Ishikawa (cell line): ENCODE results near the gene MARCHF10.

ENCODE experiments used
- CEBPB ChIP-seq: IDR thresholded peaks from 2 replicates; pipeline ENCODE4 v1.6.1; 2012
- CREB1 ChIP-seq: IDR thresholded peaks from 2 replicates; pipeline ENCODE4 v1.6.1; 2012; ENCODE audit warnings: low read depth
- EGR1 ChIP-seq: IDR thresholded peaks from 2 replicates; pipeline ENCODE4 v1.6.1; 2012
- EP300 ChIP-seq: IDR thresholded peaks from 2 replicates; pipeline ENCODE4 v1.6.1; 2012; ENCODE audit warnings: borderline replicate concordance
- FOXM1 ChIP-seq: IDR thresholded peaks from 2 replicates; pipeline ENCODE4 v1.6.1; 2012; ENCODE audit warnings: low read depth, borderline replicate concordance
- NFIC ChIP-seq: IDR thresholded peaks from 2 replicates; pipeline ENCODE4 v1.6.1; 2012
- RAD21 ChIP-seq: IDR thresholded peaks from 2 replicates; pipeline ENCODE4 v1.6.1; 2012; ENCODE audit warnings: low read depth
- TAF1 ChIP-seq: IDR thresholded peaks from 2 replicates; pipeline ENCODE4 v1.6.1; 2012; ENCODE audit warnings: low read depth, mild to moderate bottlenecking
- TCF12 ChIP-seq: IDR thresholded peaks from 2 replicates; pipeline ENCODE4 v1.6.1; 2012; ENCODE audit warnings: low read depth
- TEAD4 ChIP-seq: IDR thresholded peaks from 2 replicates; pipeline ENCODE4 v1.6.1; 2012
- YY1 ChIP-seq: IDR thresholded peaks from 2 replicates; pipeline ENCODE4 v1.6.1; 2012; ENCODE audit warnings: low read depth
- ZBTB7A ChIP-seq: IDR thresholded peaks from 2 replicates; pipeline ENCODE4 v1.6.1; 2012; ENCODE audit warnings: low read depth
- TF ChIP-seq, protein P1 (sequence below): IDR thresholded peaks from 2 replicates; pipeline ENCODE4 v1.6.1; 2012
- TF ChIP-seq, protein P2 (sequence below): IDR thresholded peaks from 2 replicates; pipeline ENCODE4 v1.6.1; 2012
- TF ChIP-seq, protein P3 (sequence below): IDR thresholded peaks from 2 replicates; pipeline ENCODE4 v1.6.1; 2012; ENCODE audit warnings: low read depth, mild to moderate bottlenecking

The MARCHF10 gene

DNA sequence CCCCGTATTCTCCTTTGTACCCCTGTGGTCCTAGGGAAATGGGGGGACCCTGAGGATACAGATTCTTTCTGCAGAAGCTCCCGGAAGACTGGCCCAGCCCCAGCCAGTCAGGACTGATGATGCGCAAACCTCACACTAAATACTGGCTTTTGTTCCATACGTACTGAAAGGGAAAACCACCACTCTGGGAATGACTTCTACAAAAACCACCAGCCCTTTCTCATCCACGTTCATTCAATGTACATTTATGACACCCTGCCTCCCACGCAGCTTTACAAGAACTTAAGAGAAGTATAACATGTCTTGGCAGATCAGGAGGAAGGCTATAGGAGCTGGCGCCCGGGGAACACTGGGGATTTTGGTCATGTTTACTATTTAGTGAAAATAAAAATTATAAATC is 70.6 kb downstream of the MARCHF10 start:
- TF ChIP-seq FOXM1 (no peak), TAF1 (no peak), TCF12 (no peak), EGR1 (no peak), EP300 (no peak), CREB1 (no peak), RAD21 (no peak), NFIC (no peak), TEAD4 (no peak), ZBTB7A (no peak)
- TF ChIP-seq, protein P1, sequence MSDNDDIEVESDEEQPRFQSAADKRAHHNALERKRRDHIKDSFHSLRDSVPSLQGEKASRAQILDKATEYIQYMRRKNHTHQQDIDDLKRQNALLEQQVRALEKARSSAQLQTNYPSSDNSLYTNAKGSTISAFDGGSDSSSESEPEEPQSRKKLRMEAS = no peak
- TF ChIP-seq, protein P2, sequence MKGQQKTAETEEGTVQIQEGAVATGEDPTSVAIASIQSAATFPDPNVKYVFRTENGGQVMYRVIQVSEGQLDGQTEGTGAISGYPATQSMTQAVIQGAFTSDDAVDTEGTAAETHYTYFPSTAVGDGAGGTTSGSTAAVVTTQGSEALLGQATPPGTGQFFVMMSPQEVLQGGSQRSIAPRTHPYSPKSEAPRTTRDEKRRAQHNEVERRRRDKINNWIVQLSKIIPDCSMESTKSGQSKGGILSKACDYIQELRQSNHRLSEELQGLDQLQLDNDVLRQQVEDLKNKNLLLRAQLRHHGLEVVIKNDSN = no peak
- TF ChIP-seq, protein P3, sequence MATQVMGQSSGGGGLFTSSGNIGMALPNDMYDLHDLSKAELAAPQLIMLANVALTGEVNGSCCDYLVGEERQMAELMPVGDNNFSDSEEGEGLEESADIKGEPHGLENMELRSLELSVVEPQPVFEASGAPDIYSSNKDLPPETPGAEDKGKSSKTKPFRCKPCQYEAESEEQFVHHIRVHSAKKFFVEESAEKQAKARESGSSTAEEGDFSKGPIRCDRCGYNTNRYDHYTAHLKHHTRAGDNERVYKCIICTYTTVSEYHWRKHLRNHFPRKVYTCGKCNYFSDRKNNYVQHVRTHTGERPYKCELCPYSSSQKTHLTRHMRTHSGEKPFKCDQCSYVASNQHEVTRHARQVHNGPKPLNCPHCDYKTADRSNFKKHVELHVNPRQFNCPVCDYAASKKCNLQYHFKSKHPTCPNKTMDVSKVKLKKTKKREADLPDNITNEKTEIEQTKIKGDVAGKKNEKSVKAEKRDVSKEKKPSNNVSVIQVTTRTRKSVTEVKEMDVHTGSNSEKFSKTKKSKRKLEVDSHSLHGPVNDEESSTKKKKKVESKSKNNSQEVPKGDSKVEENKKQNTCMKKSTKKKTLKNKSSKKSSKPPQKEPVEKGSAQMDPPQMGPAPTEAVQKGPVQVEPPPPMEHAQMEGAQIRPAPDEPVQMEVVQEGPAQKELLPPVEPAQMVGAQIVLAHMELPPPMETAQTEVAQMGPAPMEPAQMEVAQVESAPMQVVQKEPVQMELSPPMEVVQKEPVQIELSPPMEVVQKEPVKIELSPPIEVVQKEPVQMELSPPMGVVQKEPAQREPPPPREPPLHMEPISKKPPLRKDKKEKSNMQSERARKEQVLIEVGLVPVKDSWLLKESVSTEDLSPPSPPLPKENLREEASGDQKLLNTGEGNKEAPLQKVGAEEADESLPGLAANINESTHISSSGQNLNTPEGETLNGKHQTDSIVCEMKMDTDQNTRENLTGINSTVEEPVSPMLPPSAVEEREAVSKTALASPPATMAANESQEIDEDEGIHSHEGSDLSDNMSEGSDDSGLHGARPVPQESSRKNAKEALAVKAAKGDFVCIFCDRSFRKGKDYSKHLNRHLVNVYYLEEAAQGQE = no peak

DNA sequence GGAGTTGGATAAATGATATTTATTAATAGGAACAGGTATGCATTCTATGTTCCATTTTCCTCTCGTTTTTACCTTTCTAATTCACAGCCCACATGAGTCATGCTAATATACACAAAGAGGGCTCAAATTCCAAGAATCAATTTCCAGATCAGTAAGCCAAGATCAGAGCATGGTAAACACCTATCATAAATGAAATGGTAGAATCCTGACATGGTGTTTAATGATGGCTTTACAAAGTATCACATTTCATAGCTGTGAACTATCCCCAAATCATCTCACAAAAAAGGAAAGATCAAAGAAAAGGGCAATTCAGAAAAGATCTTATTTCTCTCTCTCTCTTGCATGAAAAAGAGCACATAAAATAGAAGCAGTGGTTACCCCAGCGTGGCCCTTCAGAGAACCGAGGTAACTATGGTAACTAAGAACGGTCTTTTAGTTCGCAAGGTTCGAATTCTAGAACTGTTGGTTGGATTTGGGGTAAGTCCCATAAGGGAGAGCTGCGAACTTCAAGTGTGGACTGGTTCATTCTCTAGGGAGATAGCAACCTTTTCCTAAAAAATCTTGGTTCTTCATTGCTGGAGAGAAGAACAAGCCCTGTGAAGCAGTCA is 73.0 kb downstream of the MARCHF10 start:
- TF ChIP-seq YY1 = no peak
- no peak for TF ChIP-seq FOXM1
- no peak for TF ChIP-seq TAF1
- TF ChIP-seq, protein P1 = no peak
- no peak for TF ChIP-seq TEAD4

DNA sequence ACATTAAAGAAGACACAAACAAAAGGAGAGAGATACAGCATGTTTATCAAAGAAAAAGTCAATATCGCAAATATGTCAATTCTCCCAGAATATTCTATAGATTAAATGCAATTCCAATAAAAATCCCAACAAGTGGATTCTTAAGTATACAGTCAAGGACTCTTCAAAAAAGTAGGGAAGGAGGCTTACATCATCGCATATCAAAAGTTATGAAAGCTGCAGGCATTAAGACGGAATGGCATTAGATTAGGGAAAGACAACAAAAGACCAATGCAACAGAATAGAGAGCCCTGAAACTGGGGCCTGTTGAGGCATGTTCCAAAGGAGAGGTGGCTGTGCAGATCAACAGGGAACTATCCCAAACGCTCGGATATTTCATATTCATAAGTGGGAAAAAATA is 76.0 kb downstream of the MARCHF10 start:
- TF ChIP-seq TCF12 (no peak), FOXM1 (no peak), RAD21 (no peak), CREB1 (no peak), YY1 (no peak), TEAD4 (no peak), CEBPB (no peak), ZBTB7A (no peak), EGR1 (no peak), TAF1 (no peak), NFIC (no peak), EP300 (no peak)
- TF ChIP-seq, protein P2 = no peak
- TF ChIP-seq, protein P1 = no peak
- TF ChIP-seq, protein P3 = no peak

DNA sequence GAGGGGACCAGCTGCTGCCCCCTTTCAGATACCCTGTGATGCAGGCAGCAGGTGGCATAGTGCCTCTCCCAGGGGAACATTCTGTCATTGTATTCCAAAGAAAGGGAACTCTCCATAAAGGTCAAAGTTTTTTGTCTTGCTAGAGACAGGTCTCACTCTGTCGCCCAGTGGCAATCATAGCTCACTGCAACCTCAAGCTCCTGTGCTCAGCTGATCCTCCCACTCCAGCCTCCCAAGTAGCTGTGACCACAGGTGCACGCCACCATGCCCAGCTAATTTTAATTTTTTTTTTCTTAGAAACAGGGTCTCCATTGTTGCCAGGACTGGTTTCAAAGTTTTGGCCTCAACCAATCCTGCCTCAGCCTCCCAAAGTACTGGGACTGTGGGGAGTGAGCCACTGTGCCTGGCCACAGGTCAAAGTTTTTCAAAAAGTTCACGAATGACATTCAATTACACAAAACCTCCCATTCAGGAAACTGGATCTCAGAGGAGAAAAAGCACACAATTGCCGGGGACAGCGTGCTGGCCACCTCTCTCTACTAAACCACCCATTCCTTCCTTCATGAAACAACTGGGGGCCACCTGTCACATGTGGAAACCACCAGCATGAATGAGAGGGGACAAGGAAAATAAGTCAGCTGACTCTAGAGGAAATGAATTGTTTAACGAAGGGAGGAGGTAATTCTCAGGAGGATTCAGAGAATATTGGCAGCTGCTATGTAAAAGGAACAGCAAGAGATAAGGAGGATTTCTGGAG is 80.0 kb downstream of the MARCHF10 start:
- TF ChIP-seq RAD21 (no peak), TCF12 (no peak), TEAD4 (no peak), ZBTB7A (no peak), NFIC (no peak), YY1 (no peak), EGR1 (no peak), TAF1 (no peak), EP300 (no peak), FOXM1 (no peak), CREB1 (no peak), CEBPB (no peak)
- TF ChIP-seq, protein P1 = no peak
- TF ChIP-seq, protein P2 = no peak
- TF ChIP-seq, protein P3 = no peak
